Measurements from ENCODE around the gene VIPR1.

Gene VIPR1

DNA sequence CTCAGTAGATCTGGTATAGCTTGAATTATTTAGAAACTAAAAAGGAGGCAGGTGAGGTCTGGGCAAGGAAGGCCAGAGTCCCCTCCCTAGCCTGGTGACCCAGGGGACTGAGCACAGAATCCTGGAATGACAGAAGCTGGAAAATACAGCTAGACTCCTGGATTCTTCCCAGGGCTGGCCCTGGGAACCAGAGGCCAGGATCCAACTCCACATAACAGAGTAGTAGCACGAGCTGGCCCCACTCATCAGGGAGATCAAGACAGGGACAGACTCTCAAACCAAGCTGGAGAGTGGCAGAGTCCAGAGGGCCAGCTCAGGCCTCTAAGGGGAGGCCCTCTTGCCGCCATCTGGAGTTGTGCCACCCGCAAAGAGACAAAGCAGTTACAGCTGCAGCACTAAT is 10.7 kb downstream of the VIPR1 start:
- no peak overlapping the region for H2AFZ ChIP-seq (ENCODE audit: low read depth, low read length)
- H4K20me1 ChIP-seq (ENCODE audit: insufficient read depth, low read length) = no peaks in the 10 kb centered on the region
- no peak overlapping the region for H3K9ac ChIP-seq (ENCODE audit: low read length)
- H3K4me3 ChIP-seq (ENCODE audit: low read length) = no peak overlapping the region
- no peaks in the 10 kb centered on the region for H3K9me3 ChIP-seq (ENCODE audit: insufficient read depth, low read length)
- no peaks in the 10 kb centered on the region for H3K79me2 ChIP-seq (ENCODE audit: low read length)
- H3K27ac ChIP-seq (ENCODE audit: low read length) = no peak overlapping the region
- no peak overlapping the region for H3K4me2 ChIP-seq (ENCODE audit: low read length)
- TF ChIP-seq EZH2phosphoT487 (IDR thresholded peaks at IDR 0.05; ENCODE audit: low read depth) = no peak
- TF ChIP-seq, protein P1, sequence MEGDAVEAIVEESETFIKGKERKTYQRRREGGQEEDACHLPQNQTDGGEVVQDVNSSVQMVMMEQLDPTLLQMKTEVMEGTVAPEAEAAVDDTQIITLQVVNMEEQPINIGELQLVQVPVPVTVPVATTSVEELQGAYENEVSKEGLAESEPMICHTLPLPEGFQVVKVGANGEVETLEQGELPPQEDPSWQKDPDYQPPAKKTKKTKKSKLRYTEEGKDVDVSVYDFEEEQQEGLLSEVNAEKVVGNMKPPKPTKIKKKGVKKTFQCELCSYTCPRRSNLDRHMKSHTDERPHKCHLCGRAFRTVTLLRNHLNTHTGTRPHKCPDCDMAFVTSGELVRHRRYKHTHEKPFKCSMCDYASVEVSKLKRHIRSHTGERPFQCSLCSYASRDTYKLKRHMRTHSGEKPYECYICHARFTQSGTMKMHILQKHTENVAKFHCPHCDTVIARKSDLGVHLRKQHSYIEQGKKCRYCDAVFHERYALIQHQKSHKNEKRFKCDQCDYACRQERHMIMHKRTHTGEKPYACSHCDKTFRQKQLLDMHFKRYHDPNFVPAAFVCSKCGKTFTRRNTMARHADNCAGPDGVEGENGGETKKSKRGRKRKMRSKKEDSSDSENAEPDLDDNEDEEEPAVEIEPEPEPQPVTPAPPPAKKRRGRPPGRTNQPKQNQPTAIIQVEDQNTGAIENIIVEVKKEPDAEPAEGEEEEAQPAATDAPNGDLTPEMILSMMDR (IDR thresholded peaks at IDR 0.05; ENCODE audit: low read depth, low read length) = no peak
- no peaks in the 10 kb centered on the region for H3K36me3 ChIP-seq (replicated peaks; ENCODE audit: low read depth, low read length)
- H3K27me3 ChIP-seq (ENCODE audit: low read depth, low read length) = peaks cover 15% of the 10 kb centered on the region
- H3K4me1 ChIP-seq (ENCODE audit: low read length) = no peaks in the 10 kb centered on the region

DNA sequence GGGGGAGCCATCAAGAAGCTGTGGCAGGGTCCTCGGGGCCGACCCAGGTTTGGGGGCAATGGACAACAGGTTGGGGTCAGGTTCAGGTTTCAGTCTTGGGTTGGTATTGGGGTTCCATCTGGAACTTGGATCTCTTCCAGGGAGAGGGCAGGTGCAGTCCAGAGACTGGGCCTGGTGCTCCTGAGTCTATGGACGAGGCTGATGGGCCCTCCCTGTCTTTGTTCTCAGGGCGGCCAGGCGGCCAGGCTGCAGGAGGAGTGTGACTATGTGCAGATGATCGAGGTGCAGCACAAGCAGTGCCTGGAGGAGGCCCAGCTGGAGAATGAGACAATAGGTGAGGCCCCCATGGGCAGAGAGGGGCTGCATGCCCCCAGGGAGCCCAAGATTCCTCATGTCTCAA is 11.1 kb downstream of the VIPR1 start:
- Histone ChIP-seq H2AFZ (ENCODE audit: low read depth, low read length) (no peak overlapping the region), H3K9me3 (ENCODE audit: insufficient read depth, low read length) (no peaks in the 10 kb centered on the region), H3K4me2 (ENCODE audit: low read length) (no peak overlapping the region), H3K79me2 (ENCODE audit: low read length) (no peaks in the 10 kb centered on the region), H3K4me1 (ENCODE audit: low read length) (no peaks in the 10 kb centered on the region), H4K20me1 (ENCODE audit: insufficient read depth, low read length) (no peaks in the 10 kb centered on the region), H3K9ac (ENCODE audit: low read length) (no peak overlapping the region), H3K36me3 (replicated peaks; ENCODE audit: low read depth, low read length) (no peaks in the 10 kb centered on the region), H3K4me3 (ENCODE audit: low read length) (no peak overlapping the region), H3K27me3 (ENCODE audit: low read depth, low read length) (peaks cover 14% of the 10 kb centered on the region), H3K27ac (ENCODE audit: low read length) (no peak overlapping the region)
- TF ChIP-seq, protein P1 (IDR thresholded peaks at IDR 0.05; ENCODE audit: low read depth, low read length) = no peak
- TF ChIP-seq EZH2phosphoT487 (IDR thresholded peaks at IDR 0.05; ENCODE audit: low read depth) = no peak

DNA sequence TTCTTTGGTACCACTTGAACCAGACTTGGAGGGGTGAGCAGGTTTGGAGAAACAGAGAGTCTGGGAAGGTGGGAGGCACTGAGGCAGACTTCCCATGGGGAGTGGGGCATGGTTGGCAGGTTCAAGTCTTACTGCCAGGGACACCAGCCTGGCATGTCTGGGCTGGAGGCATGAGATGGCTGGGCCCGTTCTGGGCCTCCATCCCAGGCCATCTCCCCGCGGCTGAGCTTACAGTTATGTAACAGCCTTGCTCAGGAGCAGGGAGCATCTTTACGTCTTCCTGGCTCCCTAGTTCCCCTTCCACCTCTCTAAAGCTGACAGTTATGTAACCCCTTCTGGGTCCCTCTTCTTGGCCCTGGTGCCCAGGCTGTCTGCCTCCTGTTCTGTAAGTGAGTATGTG is 12.4 kb downstream of the VIPR1 start:
- Histone ChIP-seq H4K20me1 (ENCODE audit: insufficient read depth, low read length) (no peaks in the 10 kb centered on the region), H3K4me1 (ENCODE audit: low read length) (no peaks in the 10 kb centered on the region), H3K9ac (ENCODE audit: low read length) (no peak overlapping the region), H3K9me3 (ENCODE audit: insufficient read depth, low read length) (no peaks in the 10 kb centered on the region), H3K4me3 (ENCODE audit: low read length) (no peak overlapping the region), H3K79me2 (ENCODE audit: low read length) (no peaks in the 10 kb centered on the region), H3K27me3 (ENCODE audit: low read depth, low read length) (peaks cover 4% of the 10 kb centered on the region; the same call in 1 of the 2 replicates), H3K36me3 (replicated peaks; ENCODE audit: low read depth, low read length) (no peaks in the 10 kb centered on the region), H3K27ac (ENCODE audit: low read length) (no peak overlapping the region), H3K4me2 (ENCODE audit: low read length) (no peak overlapping the region), H2AFZ (ENCODE audit: low read depth, low read length) (no peak overlapping the region)
- no peak for TF ChIP-seq EZH2phosphoT487 (IDR thresholded peaks at IDR 0.05; ENCODE audit: low read depth)
- TF ChIP-seq, protein P1 (IDR thresholded peaks at IDR 0.05; ENCODE audit: low read depth, low read length) = no peak

DNA sequence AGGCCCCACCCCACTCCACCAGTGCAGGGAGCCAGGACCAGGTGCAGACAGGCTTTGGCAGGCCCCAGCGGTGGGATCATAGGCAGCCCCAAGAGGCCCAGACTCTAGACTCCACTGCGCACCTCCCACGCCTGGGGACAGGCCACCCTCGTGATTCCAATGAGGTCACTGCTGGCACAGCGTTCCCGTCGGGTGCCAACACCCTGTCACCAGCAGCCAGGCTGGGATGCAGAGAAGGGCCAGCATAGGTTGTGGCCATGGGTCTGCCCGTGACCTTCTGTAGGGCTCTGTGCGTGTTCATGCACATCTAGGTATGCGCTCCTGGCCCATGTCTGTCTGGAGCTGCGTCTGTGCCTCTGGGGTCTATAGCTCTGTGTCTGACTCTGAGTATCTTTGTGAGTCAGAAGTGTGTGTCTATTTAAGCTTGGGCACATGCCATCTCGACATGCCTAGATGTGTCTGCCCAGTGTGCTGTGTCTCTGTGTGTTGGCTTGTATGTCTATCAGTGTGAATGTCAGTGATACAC is 13.0 kb downstream of the VIPR1 start:
- no peak overlapping the region for H3K9ac ChIP-seq (ENCODE audit: low read length)
- no peak overlapping the region for H3K4me3 ChIP-seq (ENCODE audit: low read length)
- H3K27ac ChIP-seq (ENCODE audit: low read length) = no peak overlapping the region
- no peaks in the 10 kb centered on the region for H3K4me1 ChIP-seq (ENCODE audit: low read length)
- no peaks in the 10 kb centered on the region for H4K20me1 ChIP-seq (ENCODE audit: insufficient read depth, low read length)
- H3K36me3 ChIP-seq (replicated peaks; ENCODE audit: low read depth, low read length) = no peaks in the 10 kb centered on the region
- no peaks in the 10 kb centered on the region for H3K9me3 ChIP-seq (ENCODE audit: insufficient read depth, low read length)
- H2AFZ ChIP-seq (ENCODE audit: low read depth, low read length) = no peak overlapping the region
- no peaks in the 10 kb centered on the region for H3K27me3 ChIP-seq (ENCODE audit: low read depth, low read length)
- H3K79me2 ChIP-seq (ENCODE audit: low read length) = no peaks in the 10 kb centered on the region
- TF ChIP-seq EZH2phosphoT487 (IDR thresholded peaks at IDR 0.05; ENCODE audit: low read depth) = no peak
- TF ChIP-seq, protein P1 (IDR thresholded peaks at IDR 0.05; ENCODE audit: low read depth, low read length) = no peak
- no peak overlapping the region for H3K4me2 ChIP-seq (ENCODE audit: low read length)
